Caco-2 (cell line): ENCODE data around the gene ATOH8. TPM values are rescaled to one million over a fixed set of nuclear protein-coding genes. Genes with fewer than 3 reads are reported as not detected.
A peak's percentile ranks its signal among the peaks of the same experiment; 100 is the strongest.

Experiments
- BruUV-seq: library from RNA; stranded (reverse); fragments of 400-500 nt; replicated peaks from 2 replicates; lab custom pipeline; 2021; lab: Mats Ljungman, UMichigan
- CTCF ChIA-PET: fragments of 300-600 bp; sonication (Branson Sonifier 250); formaldehyde crosslinking; loops from one replicate; lab custom pipeline; 2022; ENCODE audit warnings: antibody characterized with exemption; lab: Charles Lee
- POLR2A ChIA-PET: fragments of 300-600 bp; sonication (Branson Sonifier 250); formaldehyde crosslinking; loops from one replicate; lab custom pipeline; 2022; ENCODE audit warnings: antibody characterized with exemption; lab: Charles Lee
- DNase-seq, 2 experiments: peaks; one replicate each; pipeline versions ENCODE4 v3.0.0 to v3.0.0-alpha.2; 2020 to 2022
- H3K27me3 ChIP-seq: replicated peaks from 2 replicates; pipeline ENCODE4 v1.6.0; 2011; ENCODE audit warnings: low read length; ENCODE audit not compliant: control insufficient read depth, insufficient read depth
- H3K36me3 ChIP-seq: 2 replicates; pipeline ENCODE4 v1.5.1; 2011; ENCODE audit warnings: low read length; ENCODE audit not compliant: control insufficient read depth, insufficient read depth
- H3K4me1 ChIP-seq: fragments of 250-450 bp; sonication (Bioruptor Pico); 2 replicates; pipeline ENCODE4 v1.5.1; 2020; ENCODE audit warnings: mild to moderate bottlenecking
- H3K4me3 ChIP-seq: 2 replicates; pipeline ENCODE4 v1.5.1; 2011; ENCODE audit warnings: low read depth, mild to moderate bottlenecking, control low read depth, low read length
- H3K9me3 ChIP-seq: fragments of 250-450 bp; sonication (Bioruptor Pico); 2 replicates; pipeline ENCODE4 v1.5.1; 2020; ENCODE audit warnings: mild to moderate bottlenecking, moderate library complexity
- H3K27ac Mint-ChIP-seq: one replicate; pipeline ENCODE4 v1.8.0; 2022; ENCODE audit warnings: mixed read lengths; ENCODE audit not compliant: unreplicated experiment
- H3K27me3 Mint-ChIP-seq: one replicate; pipeline ENCODE4 v1.8.0; 2022; ENCODE audit warnings: mixed read lengths; ENCODE audit not compliant: insufficient read depth, unreplicated experiment
- H3K36me3 Mint-ChIP-seq: one replicate; pipeline ENCODE4 v1.8.0; 2022; ENCODE audit warnings: mild to moderate bottlenecking, mixed read lengths; ENCODE audit not compliant: insufficient read depth, unreplicated experiment
- H3K4me1 Mint-ChIP-seq: one replicate; pipeline ENCODE4 v1.8.0; 2022; ENCODE audit warnings: low read depth, mixed read lengths; ENCODE audit not compliant: unreplicated experiment
- H3K4me3 Mint-ChIP-seq: one replicate; pipeline ENCODE4 v1.8.0; 2022; ENCODE audit warnings: mild to moderate bottlenecking, moderate library complexity, mixed read lengths; ENCODE audit not compliant: unreplicated experiment
- H3K9me3 Mint-ChIP-seq: one replicate; pipeline ENCODE4 v1.8.0; 2022; ENCODE audit warnings: mixed read lengths; ENCODE audit not compliant: unreplicated experiment
- intact Hi-C: fragments of 100-400 bp; cut with micrococcal nuclease; formaldehyde crosslinking; loops from one replicate; pipeline ENCODE4 v1.10.0; 2022; ENCODE audit not compliant: unreplicated experiment
- total RNA-seq: library from RNA; stranded (reverse); gene quantifications from 2 replicates; pipeline ENCODE4 v1.2.3, GENCODE V29; 2022
- TF ChIP-seq, protein P1 (sequence below), 2 experiments: fragments of 200-600 bp in 1 of 2; IDR thresholded peaks; 1 replicate in 1 of 2; 2 replicates in 1 of 2; pipeline versions ENCODE4 v1.5.1 to v1.8.0; 2011 to 2022; ENCODE audit warnings: antibody characterized with exemption in 1 of 2, control low read depth in 1 of 2, inconsistent platforms in 1 of 2, low read depth in 1 of 2, low read length in 1 of 2, mild to moderate bottlenecking in 1 of 2, moderate library complexity in 1 of 2; ENCODE audit not compliant: insufficient read depth in 1 of 2, severe bottlenecking in 1 of 2, unreplicated experiment in 1 of 2

Gene ATOH8
- total RNA-seq, 1 experiment from 2014 or later, result not detected

DNA sequence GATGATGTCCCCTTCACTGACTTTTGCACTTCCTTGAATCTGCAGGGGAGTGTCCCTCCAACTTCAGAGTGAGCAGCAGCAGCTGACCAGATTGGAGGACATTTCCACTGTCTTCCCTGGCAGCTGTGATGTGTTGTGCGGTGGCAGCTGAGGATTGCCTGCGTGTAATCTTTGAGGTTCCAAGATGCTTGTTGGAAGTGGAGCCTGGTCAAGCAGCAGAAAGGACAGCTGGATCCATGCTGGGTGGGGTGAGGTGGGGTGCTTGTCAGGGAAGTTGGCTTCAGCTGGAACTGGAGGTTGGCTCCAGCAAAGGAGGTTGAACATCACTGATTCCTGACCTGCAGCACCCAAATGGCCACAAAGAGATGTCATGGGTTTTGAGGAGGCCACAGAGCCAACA lies 70.2 kb downstream of the ATOH8 start:
- H3K4me1 Mint-ChIP-seq, result peaks cover 5% of the 10 kb centered on the region
- no peak overlapping the region for H3K4me3 Mint-ChIP-seq
- DNase-seq, result no peak
- POLR2A ChIA-PET, result no interaction called here
- H3K27me3 Mint-ChIP-seq, result peaks cover 9% of the 10 kb centered on the region
- CTCF ChIA-PET, result no interaction called here
- no peak overlapping the region for H3K27ac Mint-ChIP-seq
- intact Hi-C loops, result no loop called here
- no peaks in the 10 kb centered on the region for H3K9me3 Mint-ChIP-seq
- BruUV-seq, result no TSS peak
- Histone ChIP-seq H3K27me3 (0 out of 2 replicates have a peak, but pooled peaks cover 2% of the 10 kb centered on the region), H3K36me3 (no peaks in the 10 kb centered on the region), H3K4me3 (no peak overlapping the region), H3K9me3 (no peaks in the 10 kb centered on the region), H3K4me1 (no peaks in the 10 kb centered on the region)
- H3K36me3 Mint-ChIP-seq, result no peaks in the 10 kb centered on the region
- TF ChIP-seq, protein P1, sequence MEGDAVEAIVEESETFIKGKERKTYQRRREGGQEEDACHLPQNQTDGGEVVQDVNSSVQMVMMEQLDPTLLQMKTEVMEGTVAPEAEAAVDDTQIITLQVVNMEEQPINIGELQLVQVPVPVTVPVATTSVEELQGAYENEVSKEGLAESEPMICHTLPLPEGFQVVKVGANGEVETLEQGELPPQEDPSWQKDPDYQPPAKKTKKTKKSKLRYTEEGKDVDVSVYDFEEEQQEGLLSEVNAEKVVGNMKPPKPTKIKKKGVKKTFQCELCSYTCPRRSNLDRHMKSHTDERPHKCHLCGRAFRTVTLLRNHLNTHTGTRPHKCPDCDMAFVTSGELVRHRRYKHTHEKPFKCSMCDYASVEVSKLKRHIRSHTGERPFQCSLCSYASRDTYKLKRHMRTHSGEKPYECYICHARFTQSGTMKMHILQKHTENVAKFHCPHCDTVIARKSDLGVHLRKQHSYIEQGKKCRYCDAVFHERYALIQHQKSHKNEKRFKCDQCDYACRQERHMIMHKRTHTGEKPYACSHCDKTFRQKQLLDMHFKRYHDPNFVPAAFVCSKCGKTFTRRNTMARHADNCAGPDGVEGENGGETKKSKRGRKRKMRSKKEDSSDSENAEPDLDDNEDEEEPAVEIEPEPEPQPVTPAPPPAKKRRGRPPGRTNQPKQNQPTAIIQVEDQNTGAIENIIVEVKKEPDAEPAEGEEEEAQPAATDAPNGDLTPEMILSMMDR (IDR thresholded peaks at IDR 0.05; ENCODE audit: insufficient read depth in 1 of 2, low read depth in 1 of 2, low read length in 1 of 2, severe bottlenecking in 1 of 2, unreplicated experiment in 1 of 2), result no peak

DNA sequence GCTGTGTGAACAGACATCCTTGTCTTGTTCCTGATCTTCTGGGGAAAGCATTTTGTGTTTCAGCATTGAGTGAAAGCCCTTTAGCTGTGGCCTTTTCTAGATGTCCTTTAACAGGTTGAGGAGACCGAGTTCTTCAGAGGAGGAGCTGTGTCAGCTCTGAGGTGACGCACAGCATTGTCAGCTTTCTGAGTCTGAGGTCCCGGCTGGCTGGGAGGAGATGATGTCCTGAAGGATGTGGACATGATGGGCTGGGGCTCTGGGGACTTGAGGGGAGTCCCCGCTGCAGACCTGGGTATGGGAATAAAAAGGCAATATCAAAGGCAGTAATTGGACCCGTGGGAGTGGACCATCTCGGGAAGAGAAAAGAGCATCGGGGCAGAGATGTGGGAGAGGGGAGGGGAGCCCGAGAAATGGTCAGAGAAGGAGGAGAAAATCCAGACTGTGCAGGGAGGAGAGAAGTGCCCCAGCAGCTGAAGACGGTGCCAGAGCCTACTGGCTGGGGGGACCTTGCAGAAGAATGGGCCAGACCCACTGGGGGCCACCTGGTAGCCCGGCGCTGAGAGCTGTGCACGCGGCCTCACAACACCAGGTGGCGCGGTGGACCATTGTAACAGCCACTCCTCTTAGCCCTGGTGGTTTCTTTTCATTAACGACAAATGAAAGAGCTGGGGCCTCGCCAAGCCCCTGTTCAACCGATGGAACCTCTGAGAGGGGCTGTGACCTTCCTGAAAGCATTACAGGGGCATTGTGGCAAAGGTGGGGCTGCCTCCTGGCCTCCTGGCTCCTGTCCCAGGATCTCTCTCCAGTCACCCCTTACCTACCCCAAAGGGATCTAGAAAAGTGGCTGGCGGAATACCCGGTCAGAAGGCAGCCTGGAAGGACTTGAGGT lies 73.4 kb downstream of the ATOH8 start:
- H3K4me3 ChIP-seq, result no peak overlapping the region
- no peaks in the 10 kb centered on the region for H3K9me3 Mint-ChIP-seq
- no peaks in the 10 kb centered on the region for H3K9me3 ChIP-seq
- intact Hi-C loops, result loop anchor here (1.0 to 5.0 kb wide), 4 partner anchors 62 to 330 kb away; no protein-coding TSS in a partner anchor
- no peaks in the 10 kb centered on the region for H3K36me3 Mint-ChIP-seq
- no peaks in the 10 kb centered on the region for H3K36me3 ChIP-seq
- no peaks in the 10 kb centered on the region for H3K4me1 ChIP-seq
- BruUV-seq, result no TSS peak
- POLR2A ChIA-PET, result no interaction called here
- peaks cover 3% of the 10 kb centered on the region for H3K27me3 Mint-ChIP-seq
- H3K4me1 Mint-ChIP-seq, result peaks cover 5% of the 10 kb centered on the region
- peak overlapping the region; percentile 3 for H3K4me3 Mint-ChIP-seq
- no peaks in the 10 kb centered on the region for H3K27me3 ChIP-seq
- CTCF ChIA-PET, result interaction anchor here (0.5 to 2.0 kb wide), 37 partner anchors 8 to 292 kb away, joined by 3 to 31 read pairs (median 4); partner anchors contain the start of genes POLR1A, PTCD3 and ST3GAL5
- DNase-seq, result peak; percentile 64 to 82
- TF ChIP-seq, protein P1 (IDR thresholded peaks at IDR 0.05; ENCODE audit: insufficient read depth in 1 of 2, low read depth in 1 of 2, low read length in 1 of 2, severe bottlenecking in 1 of 2, unreplicated experiment in 1 of 2), result peak; percentile 87 to 91
- no peak overlapping the region for H3K27ac Mint-ChIP-seq

DNA sequence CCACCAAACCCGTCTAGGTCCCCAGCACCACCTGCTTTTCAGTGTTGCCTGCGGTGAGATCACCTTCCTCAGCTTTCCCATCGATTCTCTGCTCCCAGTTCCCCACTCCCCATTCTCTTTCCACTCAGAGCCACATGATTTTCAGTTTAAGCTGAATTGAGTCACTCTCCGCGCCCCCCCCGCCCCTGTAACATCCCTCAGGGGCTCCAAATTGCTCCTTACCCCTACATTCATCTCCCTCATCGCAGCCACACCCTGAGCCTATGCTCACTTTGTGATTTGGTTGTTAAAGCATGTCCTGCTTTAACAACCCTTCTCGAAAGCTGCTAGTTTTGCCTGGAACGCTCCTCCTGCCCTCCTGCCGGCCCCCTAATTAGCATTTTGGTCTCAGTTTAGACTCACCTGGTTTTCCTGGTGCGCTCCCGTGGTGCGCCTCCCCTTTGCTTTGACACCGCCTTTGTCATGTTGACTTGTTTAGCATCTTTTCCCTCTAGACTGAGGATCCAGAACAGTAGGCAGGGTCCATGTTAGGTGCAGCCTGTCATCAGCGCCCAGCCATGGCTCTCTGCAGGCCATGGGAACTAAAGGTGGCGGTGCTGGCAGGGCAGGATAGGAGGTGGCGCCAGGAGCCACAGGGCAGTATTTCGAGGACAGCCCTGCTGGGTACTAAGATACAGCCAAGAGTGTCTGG lies 74.2 kb downstream of the ATOH8 start:
- ChIA-PET POLR2A (no interaction called here), CTCF (interaction anchor here (0.5 to 2.0 kb wide), 36 partner anchors 9 to 291 kb away, joined by 3 to 31 read pairs (median 4); partner anchors contain the start of genes POLR1A, PTCD3 and ST3GAL5)
- intact Hi-C loops, result loop anchor here (1.0 to 5.0 kb wide), 4 partner anchors 61 to 329 kb away; no protein-coding TSS in a partner anchor
- H3K36me3 ChIP-seq, result no peaks in the 10 kb centered on the region
- no peak for DNase-seq
- Mint-ChIP-seq H3K27ac (no peak overlapping the region), H3K36me3 (no peaks in the 10 kb centered on the region), H3K4me1 (peaks cover 5% of the 10 kb centered on the region), H3K27me3 (no peaks in the 10 kb centered on the region), H3K9me3 (no peaks in the 10 kb centered on the region), H3K4me3 (no peak overlapping the region)
- no TSS peak for BruUV-seq
- TF ChIP-seq, protein P1 (IDR thresholded peaks at IDR 0.05; ENCODE audit: insufficient read depth in 1 of 2, low read depth in 1 of 2, low read length in 1 of 2, severe bottlenecking in 1 of 2, unreplicated experiment in 1 of 2), result no peak
- H3K4me1 ChIP-seq, result no peaks in the 10 kb centered on the region
- H3K27me3 ChIP-seq, result no peaks in the 10 kb centered on the region
- H3K4me3 ChIP-seq, result no peak overlapping the region
- H3K9me3 ChIP-seq, result no peaks in the 10 kb centered on the region
